ENCODE results near the gene EPX. TPM values are rescaled to one million over a fixed set of nuclear protein-coding genes. Genes with fewer than 3 reads are reported as not detected.
"Not testable (repeated sequence)": the region's sequence is repeated elsewhere in the genome, so short reads cannot be mapped to it uniquely, and the experiment has no call there.

The EPX gene
- total and polyA plus RNA-seq, 2 of the 4 experiments (the other 2 are of a cell fraction) = not detected

DNA sequence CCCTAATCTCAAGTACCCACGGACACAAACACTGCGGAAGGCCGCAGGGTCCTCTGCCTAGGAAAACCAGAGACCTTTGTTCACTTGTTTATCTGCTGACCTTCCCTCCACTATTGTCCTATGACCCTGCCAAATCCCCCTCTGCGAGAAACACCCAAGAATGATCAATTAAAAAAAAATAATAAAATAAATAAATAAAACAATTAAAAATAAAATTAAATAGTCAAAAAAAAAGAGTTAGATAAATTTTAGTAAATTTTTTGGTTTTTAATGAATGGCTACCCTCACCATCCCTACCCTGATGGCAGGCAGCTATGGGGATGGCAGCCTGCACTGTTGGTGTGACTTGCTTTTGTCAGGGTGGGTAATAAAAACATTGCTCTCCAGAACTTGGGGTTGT is 49.2 kb upstream of the EPX start:
- H4K5ac ChIP-seq (ENCODE audit: low read depth, low read length); CTCF ChIA-PET; H3K4me3 ChIP-seq (ENCODE audit: insufficient read depth, low read depth, low read length); H2BK20ac ChIP-seq (ENCODE audit: low read depth, low read length); H3K56ac ChIP-seq (ENCODE audit: extremely low read depth, insufficient read depth, low read length); H3K79me1 ChIP-seq (ENCODE audit: low read depth in 1 of 2, low read length in 2 of 2); H3K9ac ChIP-seq (ENCODE audit: low read depth, low read length); H2AK9ac ChIP-seq (replicated peaks; ENCODE audit: low read depth, low read length, poor library complexity); H2BK5ac ChIP-seq (ENCODE audit: low read depth, low read length, poor library complexity, severe bottlenecking); H3K23ac ChIP-seq (ENCODE audit: low read depth, low read length); H4K8ac ChIP-seq (ENCODE audit: low read depth in 2 of 2, low read length in 2 of 2); H3K18ac ChIP-seq (ENCODE audit: low read depth, low read length); BruUV-seq (replicated peaks); H3K9me1 ChIP-seq (ENCODE audit: insufficient read depth, low read length); H3K4ac ChIP-seq (ENCODE audit: low read depth, low read length); H4K91ac ChIP-seq (ENCODE audit: insufficient read depth, low read depth, low read length); H3K4me2 ChIP-seq (ENCODE audit: low read depth, low read length); POLR2A ChIA-PET (ENCODE audit: unreplicated experiment); H3K27ac ChIP-seq (ENCODE audit: insufficient read depth, low read length); DNase-seq; dilution Hi-C loops (cut with HindIII; ENCODE audit: low sequenced_read_pairs, unreplicated experiment); H2BK15ac ChIP-seq (ENCODE audit: low read depth, low read length); H3K14ac ChIP-seq (replicated peaks; ENCODE audit: low read depth, low read length); H4K20me1 ChIP-seq (ENCODE audit: insufficient read depth, low read length); intact Hi-C loops (cut with micrococcal nuclease); H3K9me3 ChIP-seq (ENCODE audit: control insufficient read depth, insufficient read depth, low read length); H3K4me1 ChIP-seq (ENCODE audit: control insufficient read depth, insufficient read depth, low read length); H2AFZ ChIP-seq (replicated peaks; ENCODE audit: low read length, poor library complexity); H2BK120ac ChIP-seq (ENCODE audit: low read depth, low read length); H3K27me3 ChIP-seq (ENCODE audit: control insufficient read depth, insufficient read depth, low read length); in situ Hi-C loops (cut with MboI; ENCODE audit: low sequenced_read_pairs); H3K36me3 ChIP-seq (ENCODE audit: control insufficient read depth, insufficient read depth, low read length); ATAC-seq (ENCODE audit: low read depth); H2AK5ac ChIP-seq (ENCODE audit: low read depth, low read length): not testable (repeated sequence)
- no CpG with 5 or more reads among the region's 4 CpGs for WGBS, 2 experiments (ENCODE audit: extremely low coverage in 2 of 2, insufficient read length in 1 of 2)
